ENCODE data around the gene C11orf97. TPM values are rescaled to one million over a fixed set of nuclear protein-coding genes. Genes with fewer than 3 reads are reported as not detected.

C11orf97 gene, protein sequence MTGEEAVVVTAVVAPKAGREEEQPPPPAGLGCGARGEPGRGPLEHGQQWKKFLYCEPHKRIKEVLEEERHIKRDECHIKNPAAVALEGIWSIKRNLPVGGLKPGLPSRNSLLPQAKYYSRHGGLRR
- 0.35 TPM in 1 of 2 replicates, not detected in the other for total RNA-seq (2016; rRNA removed; fragmentation: Illumina TruSeq; extraction: Trizol)
- not detected in 2 replicates for total RNA-seq (2016; cell fraction: cytosol; rRNA removed; fragmentation: Illumina TruSeq; extraction: Trizol; ENCODE audit: low read depth)
- total RNA-seq (2016; cell fraction: insoluble cytoplasmic fraction; rRNA removed; fragmentation: Illumina TruSeq; extraction: Trizol): 0.30 and 0.87 TPM in 2 replicates
- total RNA-seq (2016; cell fraction: membrane; rRNA removed; fragmentation: Illumina TruSeq; extraction: Trizol): 0.56 TPM in 1 of 2 replicates, not detected in the other
- total RNA-seq (2016; cell fraction: nucleus; rRNA removed; fragmentation: Illumina TruSeq; extraction: Trizol): not detected in 2 replicates
- polyA plus RNA-seq (2011; rRNA removed): not detected in 2 replicates
- polyA plus RNA-seq (2011; cell fraction: cytosol; rRNA removed): not detected in 2 replicates
- not detected in 2 replicates for polyA plus RNA-seq (2011; cell fraction: nucleus; rRNA removed)
- polyA plus RNA-seq (2012): not detected in 2 replicates
- polyA plus RNA-seq (2016; cell fraction: cytosol; fragmentation: Illumina TruSeq; extraction: Trizol; ENCODE audit: low read depth): 0.16 and 0.20 TPM in 2 replicates
- 0.40 and 0.50 TPM in 2 replicates for polyA plus RNA-seq (2016; cell fraction: insoluble cytoplasmic fraction; fragmentation: Illumina TruSeq; extraction: Trizol; ENCODE audit: low read depth)
- 0.30 TPM in 1 of 2 replicates, not detected in the other for polyA plus RNA-seq (2016; cell fraction: membrane; fragmentation: Illumina TruSeq; extraction: Trizol; ENCODE audit: low read depth)
- not detected in 2 replicates for polyA plus RNA-seq (2016; cell fraction: nucleus; fragmentation: Illumina TruSeq; extraction: Trizol; ENCODE audit: insufficient read depth, low read depth)
- polyA minus RNA-seq (2011; rRNA and poly(A)+ RNA removed; ENCODE audit: low replicate concordance): not detected in 2 replicates
- not detected in 2 replicates for polyA minus RNA-seq (2011; cell fraction: cytosol; rRNA and poly(A)+ RNA removed)
- polyA minus RNA-seq (2011; cell fraction: nucleus; rRNA and poly(A)+ RNA removed): not detected in 2 replicates
- percentile 8 among the genes with signal in this experiment for Bru-seq, nascent RNA
- BruChase-seq, experiment 1, labeled RNA remaining after a 6-hour chase: not detected
- percentile 7 among the genes with signal in this experiment for BruChase-seq, experiment 2, labeled RNA remaining after a 2-hour chase
- long read RNA-seq, experiment 1: 0 reads
- long read RNA-seq, experiment 2: 0 reads

DNA sequence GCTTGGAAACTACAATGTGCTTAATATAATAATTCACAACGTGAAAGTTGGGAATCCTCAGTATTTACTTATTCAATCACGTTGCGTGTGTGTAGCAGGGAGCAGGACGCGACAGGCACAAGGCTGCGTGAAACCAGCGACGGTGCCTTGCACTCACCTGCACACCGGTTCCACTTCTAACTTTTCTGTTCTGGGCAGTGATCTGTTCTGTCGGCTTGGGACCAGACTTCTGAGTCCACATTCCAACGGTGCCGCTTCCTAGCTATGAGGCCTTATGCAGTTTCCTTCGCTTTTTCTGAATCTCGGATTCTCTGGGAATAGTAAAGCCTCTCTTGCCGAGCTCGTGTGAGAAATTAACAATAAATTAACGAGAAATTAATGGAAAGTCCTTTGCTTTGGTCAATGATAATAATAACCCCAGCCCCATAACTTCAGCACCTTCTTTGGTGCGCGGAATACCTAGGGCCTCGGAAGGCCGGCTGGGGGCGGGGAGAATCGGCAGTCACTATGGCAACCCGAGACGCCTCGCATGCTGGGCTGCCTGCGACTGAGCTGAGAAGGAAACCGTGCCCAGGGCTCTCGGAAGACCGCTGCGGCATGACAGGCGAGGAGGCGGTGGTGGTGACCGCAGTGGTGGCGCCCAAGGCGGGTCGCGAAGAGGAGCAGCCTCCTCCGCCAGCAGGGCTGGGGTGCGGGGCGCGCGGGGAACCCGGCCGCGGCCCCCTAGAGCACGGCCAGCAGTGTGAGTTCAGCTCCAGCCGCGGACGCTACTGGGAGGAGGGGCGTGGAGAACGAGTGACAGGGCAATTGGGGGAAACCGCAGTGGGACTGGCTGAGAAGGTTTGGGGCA lies at the start of gene C11orf97:
Gene C11orf97 (plus strand): TSS at position 530 of the 850 bp plus-strand sequence. CDS start 68 bp downstream, at position 598.
- in situ Hi-C loops (cut with HindIII; ENCODE audit: extremely low pct_ligation_motif_present, low pct_unique_long_range_greater_than_20kb) (no loop called here), intact Hi-C loops (cut with micrococcal nuclease; ENCODE audit: unreplicated experiment) (loop anchor here (10.0 kb wide), 1 partner anchor 553 kb away; the partner anchor contains the start of gene SRSF8)
- H3K9me3 ChIP-seq (ENCODE audit: low read length): no peaks in the 10 kb centered on the region
- H4K20me1 ChIP-seq (ENCODE audit: insufficient read depth, low read length): no peaks in the 10 kb centered on the region
- peak within 1 kb of the TSS; percentile 23 for H3K27ac ChIP-seq (ENCODE audit: extremely low read length, insufficient read depth, low read length)
- FAIRE-seq (no peak), ATAC-seq (peak; percentile 89), DNase-seq (ENCODE audit: low spot score) (peak; percentile 35)
- POLR2A ChIA-PET: interaction anchor here (1.3 kb wide), 2 partner anchors 18 to 771 kb away, joined by 3 to 5 read pairs; partner anchors contain the start of genes ANKRD49, C11orf54, MRE11 and TAF1D
- CTCF ChIA-PET (ENCODE audit: low intra/inter-chr PET ratio, low total read pairs): no interaction called here
- H2AFZ ChIP-seq (ENCODE audit: low read length): no peak within 1 kb of the TSS
- H3K79me2 ChIP-seq (ENCODE audit: insufficient read depth, low read length): no peaks in the 10 kb centered on the region
- no TSS peak for BruUV-seq (replicated peaks)
- H3K36me3 ChIP-seq (replicated peaks in 1 of 2; ENCODE audit: control insufficient read depth in 1 of 2, insufficient read depth in 2 of 2, low read length in 2 of 2): no peaks in the 10 kb centered on the region
- H3K4me2 ChIP-seq (ENCODE audit: low read depth, low read length): peak within 1 kb of the TSS; percentile 95
- 4% methylated on average over 20 of the region's 53 CpGs for WGBS (ENCODE audit: low lambda C conversion rate)
- peaks cover 45% of the 10 kb centered on the region for H3K4me1 ChIP-seq (ENCODE audit: insufficient read depth, low read length)
- peaks cover 0 to 1% of the 10 kb centered on the region in 2 experiments; a peak in 1 of 5 replicates for H3K27me3 ChIP-seq (ENCODE audit: control insufficient read depth in 1 of 2, insufficient read depth in 2 of 2, low read length in 2 of 2)
- peak within 1 kb of the TSS; percentile 31; the same call in 1 of the 2 replicates for H3K9ac ChIP-seq (ENCODE audit: insufficient read depth, low read depth, low read length)
- peak within 1 kb of the TSS; percentile 49 to 82 (median 71) for H3K4me3 ChIP-seq (replicated peaks in 1 of 3; ENCODE audit: insufficient read depth in 1 of 3, low read depth in 2 of 3, low read length in 3 of 3)
- TF ChIP-seq FOXJ3 (CRISPR knock-in tag; IDR thresholded peaks at IDR 0.05; ENCODE audit: borderline replicate concordance) (no peak), MIER2 (CRISPR knock-in tag; IDR thresholded peaks at IDR 0.05) (no peak), ZNF350 (CRISPR knock-in tag; IDR thresholded peaks at IDR 0.05; ENCODE audit: borderline replicate concordance, low read depth) (peak; percentile 51; the same call in 1 of the 2 replicates), WIZ (CRISPR knock-in tag; IDR thresholded peaks at IDR 0.05) (no peak), ZFX (CRISPR knock-in tag; IDR thresholded peaks at IDR 0.05; ENCODE audit: low read depth) (peak; percentile 59; the same call in 1 of the 2 replicates), ZNF777 (CRISPR knock-in tag; IDR thresholded peaks at IDR 0.05) (0 out of 2 replicates have a peak, but pooled peaks have one; percentile 23), RBM22 (optimal IDR thresholded peaks at IDR 0.05; ENCODE audit: low read length) (no peak)
- TF ChIP-seq, protein P1, sequence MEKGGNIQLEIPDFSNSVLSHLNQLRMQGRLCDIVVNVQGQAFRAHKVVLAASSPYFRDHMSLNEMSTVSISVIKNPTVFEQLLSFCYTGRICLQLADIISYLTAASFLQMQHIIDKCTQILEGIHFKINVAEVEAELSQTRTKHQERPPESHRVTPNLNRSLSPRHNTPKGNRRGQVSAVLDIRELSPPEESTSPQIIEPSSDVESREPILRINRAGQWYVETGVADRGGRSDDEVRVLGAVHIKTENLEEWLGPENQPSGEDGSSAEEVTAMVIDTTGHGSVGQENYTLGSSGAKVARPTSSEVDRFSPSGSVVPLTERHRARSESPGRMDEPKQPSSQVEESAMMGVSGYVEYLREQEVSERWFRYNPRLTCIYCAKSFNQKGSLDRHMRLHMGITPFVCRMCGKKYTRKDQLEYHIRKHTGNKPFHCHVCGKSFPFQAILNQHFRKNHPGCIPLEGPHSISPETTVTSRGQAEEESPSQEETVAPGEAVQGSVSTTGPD (CRISPR knock-in tag; IDR thresholded peaks at IDR 0.05): no peak
- TF ChIP-seq, protein P2, sequence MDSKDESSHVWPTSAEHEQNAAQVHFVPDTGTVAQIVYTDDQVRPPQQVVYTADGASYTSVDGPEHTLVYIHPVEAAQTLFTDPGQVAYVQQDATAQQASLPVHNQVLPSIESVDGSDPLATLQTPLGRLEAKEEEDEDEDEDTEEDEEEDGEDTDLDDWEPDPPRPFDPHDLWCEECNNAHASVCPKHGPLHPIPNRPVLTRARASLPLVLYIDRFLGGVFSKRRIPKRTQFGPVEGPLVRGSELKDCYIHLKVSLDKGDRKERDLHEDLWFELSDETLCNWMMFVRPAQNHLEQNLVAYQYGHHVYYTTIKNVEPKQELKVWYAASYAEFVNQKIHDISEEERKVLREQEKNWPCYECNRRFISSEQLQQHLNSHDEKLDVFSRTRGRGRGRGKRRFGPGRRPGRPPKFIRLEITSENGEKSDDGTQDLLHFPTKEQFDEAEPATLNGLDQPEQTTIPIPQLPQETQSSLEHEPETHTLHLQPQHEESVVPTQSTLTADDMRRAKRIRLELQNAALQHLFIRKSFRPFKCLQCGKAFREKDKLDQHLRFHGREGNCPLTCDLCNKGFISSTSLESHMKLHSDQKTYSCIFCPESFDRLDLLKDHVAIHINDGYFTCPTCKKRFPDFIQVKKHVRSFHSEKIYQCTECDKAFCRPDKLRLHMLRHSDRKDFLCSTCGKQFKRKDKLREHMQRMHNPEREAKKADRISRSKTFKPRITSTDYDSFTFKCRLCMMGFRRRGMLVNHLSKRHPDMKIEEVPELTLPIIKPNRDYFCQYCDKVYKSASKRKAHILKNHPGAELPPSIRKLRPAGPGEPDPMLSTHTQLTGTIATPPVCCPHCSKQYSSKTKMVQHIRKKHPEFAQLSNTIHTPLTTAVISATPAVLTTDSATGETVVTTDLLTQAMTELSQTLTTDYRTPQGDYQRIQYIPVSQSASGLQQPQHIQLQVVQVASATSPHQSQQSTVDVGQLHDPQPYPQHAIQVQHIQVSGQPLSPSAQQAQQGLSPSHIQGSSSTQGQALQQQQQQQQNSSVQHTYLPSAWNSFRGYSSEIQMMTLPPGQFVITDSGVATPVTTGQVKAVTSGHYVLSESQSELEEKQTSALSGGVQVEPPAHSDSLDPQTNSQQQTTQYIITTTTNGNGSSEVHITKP (CRISPR knock-in tag; IDR thresholded peaks at IDR 0.05; ENCODE audit: low read depth): no peak

Data from HepG2 (cell line).